Gastroesophageal sphincter (tissue), 3 donors: ENCODE results near the gene GANC.
"Not testable (repeated sequence)": the region's sequence is repeated elsewhere in the genome, so short reads cannot be mapped to it uniquely, and the experiment has no call there.

Experiments
- POLR2A ChIP-seq, 2 donors: fragments of 450-650 bp; IDR thresholded peaks; one replicate each; pipeline ENCODE4 v1.6.1; 2017; ENCODE audit warnings: antibody characterized with exemption in 2 of 2, mild to moderate bottlenecking in 2 of 2, moderate library complexity in 1 of 2
- POLR2AphosphoS5 ChIP-seq: sonication (generic); formaldehyde crosslinking; IDR thresholded peaks from one replicate; pipeline ENCODE4 v1.6.1; 2017; ENCODE audit warnings: antibody characterized with exemption
- TF ChIP-seq, protein P1 (sequence below), 4 experiments: fragments of 200-600 bp in 2 of 4; fragments of 450-650 bp in 2 of 4; sonication (generic) in 1 of 4; IDR thresholded peaks; one replicate each; pipeline ENCODE4 v1.5.1; 2017 to 2019; ENCODE audit warnings: antibody characterized with exemption in 4 of 4, mild to moderate bottlenecking in 2 of 4, moderate library complexity in 2 of 4

DNA sequence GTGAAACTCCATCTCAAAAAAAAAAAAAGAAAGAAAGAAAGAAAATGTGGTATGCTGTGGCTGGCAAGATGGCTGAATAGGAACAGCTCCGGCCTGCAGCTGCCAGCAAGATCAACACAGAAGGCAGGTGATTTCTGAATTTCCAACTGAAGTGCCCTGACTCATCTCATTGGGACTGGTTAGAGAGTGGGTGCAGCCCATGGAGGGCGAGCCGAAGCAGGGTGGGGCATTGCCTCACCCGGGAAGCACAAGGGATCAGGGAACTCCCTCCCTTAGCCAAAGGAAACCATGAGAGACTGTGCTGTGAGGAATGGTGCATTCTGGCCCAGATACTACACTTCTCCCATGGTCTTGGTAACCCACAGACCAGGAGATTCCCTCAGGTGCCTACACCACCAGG lies 28.0 kb downstream of the GANC start:
- TF ChIP-seq, protein P1, sequence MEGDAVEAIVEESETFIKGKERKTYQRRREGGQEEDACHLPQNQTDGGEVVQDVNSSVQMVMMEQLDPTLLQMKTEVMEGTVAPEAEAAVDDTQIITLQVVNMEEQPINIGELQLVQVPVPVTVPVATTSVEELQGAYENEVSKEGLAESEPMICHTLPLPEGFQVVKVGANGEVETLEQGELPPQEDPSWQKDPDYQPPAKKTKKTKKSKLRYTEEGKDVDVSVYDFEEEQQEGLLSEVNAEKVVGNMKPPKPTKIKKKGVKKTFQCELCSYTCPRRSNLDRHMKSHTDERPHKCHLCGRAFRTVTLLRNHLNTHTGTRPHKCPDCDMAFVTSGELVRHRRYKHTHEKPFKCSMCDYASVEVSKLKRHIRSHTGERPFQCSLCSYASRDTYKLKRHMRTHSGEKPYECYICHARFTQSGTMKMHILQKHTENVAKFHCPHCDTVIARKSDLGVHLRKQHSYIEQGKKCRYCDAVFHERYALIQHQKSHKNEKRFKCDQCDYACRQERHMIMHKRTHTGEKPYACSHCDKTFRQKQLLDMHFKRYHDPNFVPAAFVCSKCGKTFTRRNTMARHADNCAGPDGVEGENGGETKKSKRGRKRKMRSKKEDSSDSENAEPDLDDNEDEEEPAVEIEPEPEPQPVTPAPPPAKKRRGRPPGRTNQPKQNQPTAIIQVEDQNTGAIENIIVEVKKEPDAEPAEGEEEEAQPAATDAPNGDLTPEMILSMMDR (IDR thresholded peaks at IDR 0.05) = not testable (repeated sequence)
- TF ChIP-seq POLR2AphosphoS5; POLR2A (IDR thresholded peaks at IDR 0.05): not testable (repeated sequence)
